Endodermal cell (in vitro differentiated cells): ENCODE measurements around the gene TRMO. TPM values are rescaled to one million over a fixed set of nuclear protein-coding genes. Genes with fewer than 3 reads are reported as not detected.

ENCODE experiments used
- DNase-seq: peaks from one replicate; pipeline ENCODE4 v3.0.0-alpha.2; 2017
- H3K27ac ChIP-seq: 2 replicates; pipeline ENCODE4 v1.5.1; 2013; ENCODE audit warnings: mild to moderate bottlenecking, low read depth, low read length, moderate library complexity
- H3K27me3 ChIP-seq: 2 replicates; pipeline ENCODE4 v1.6.1; 2013; ENCODE audit warnings: mild to moderate bottlenecking, low read length, moderate library complexity; ENCODE audit not compliant: insufficient read depth, control insufficient read depth, poor library complexity, severe bottlenecking
- H3K36me3 ChIP-seq: 2 replicates; pipeline ENCODE4 v1.7.0; 2013; ENCODE audit warnings: mild to moderate bottlenecking, low read length, moderate library complexity; ENCODE audit not compliant: control insufficient read depth, insufficient read depth
- H3K4me1 ChIP-seq: one replicate; pipeline ENCODE4 v1.7.0; 2013; ENCODE audit warnings: low read length; ENCODE audit not compliant: control insufficient read depth, insufficient read depth
- H3K4me3 ChIP-seq: 2 replicates; pipeline ENCODE4 v1.5.1; 2013; ENCODE audit warnings: mild to moderate bottlenecking, low read length, moderate library complexity
- H3K9ac ChIP-seq: 2 replicates; pipeline ENCODE4 v1.6.1; 2013; ENCODE audit warnings: mild to moderate bottlenecking, low read length, moderate library complexity; ENCODE audit not compliant: poor library complexity, severe bottlenecking; ENCODE audit errors: extremely low read depth
- H3K9me3 ChIP-seq: 2 replicates; pipeline ENCODE4 v1.6.1; 2013; ENCODE audit warnings: mild to moderate bottlenecking, low read length, moderate library complexity; ENCODE audit not compliant: control insufficient read depth
- H3K27ac Mint-ChIP-seq: 2 replicates; pipeline ENCODE4 v1.8.0; 2020; ENCODE audit warnings: mixed read lengths
- H3K27me3 Mint-ChIP-seq: 2 replicates; pipeline ENCODE4 v1.8.0; 2021; ENCODE audit warnings: mild to moderate bottlenecking, mixed read lengths; ENCODE audit not compliant: insufficient read depth
- H3K36me3 Mint-ChIP-seq: 2 replicates; pipeline ENCODE4 v1.8.0; 2020; ENCODE audit warnings: low read depth, mixed read lengths
- H3K4me1 Mint-ChIP-seq: 2 replicates; pipeline ENCODE4 v1.8.0; 2020; ENCODE audit warnings: mixed read lengths
- H3K4me3 Mint-ChIP-seq: 2 replicates; pipeline ENCODE4 v1.8.0; 2020; ENCODE audit warnings: mild to moderate bottlenecking, moderate library complexity, mixed read lengths
- H3K9me3 Mint-ChIP-seq: 2 replicates; pipeline ENCODE4 v1.8.0; 2020; ENCODE audit warnings: mild to moderate bottlenecking, mixed read lengths
- CTCF ChIP-seq: fragments of 200-600 bp; sonication (generic); conservative IDR thresholded peaks from 2 replicates; pipeline ENCODE4 v1.5.0; 2021; ENCODE audit warnings: antibody characterized with exemption, mild to moderate bottlenecking
- WGBS, 2 experiments: methylation state at CpG; one replicate each; pipeline versions ENCODE4 v1.1.5 to v1.1.7; 2013; ENCODE audit warnings: missing lambda C conversion rate in 2 of 2, mixed read lengths in 1 of 2; ENCODE audit not compliant: insufficient coverage in 1 of 2, insufficient read length in 1 of 2; 5-methylcytosine and 5-hydroxymethylcytosine counted together
- total RNA-seq, 2 donors: library from RNA; stranded (reverse); fragmentation: NEBNext Ultra II Directional in 1 of 2; extraction: Animal tissue kit (Norgen Biotek cat#: 25700) in 1 of 2; gene quantifications; 2 replicates in 1 of 2; 3 replicates in 1 of 2; pipeline ENCODE4 v1.2.1, GENCODE V29; 2021

The TRMO gene
- total RNA-seq, 2 donors from 2014 or later, result 4.9 to 7.2 TPM

GRCh38 chr9:97900738-97901565, 21.3 kb downstream of the TRMO start:
- Histone ChIP-seq H3K27ac (no peak overlapping the region), H3K4me3 (no peak overlapping the region), H3K9me3 (no peaks in the 10 kb centered on the region), H3K9ac (no peak overlapping the region), H3K4me1 (no peaks in the 10 kb centered on the region), H3K27me3 (no peaks in the 10 kb centered on the region), H3K36me3 (no peaks in the 10 kb centered on the region)
- no peak overlapping the region for H3K27ac Mint-ChIP-seq
- TF ChIP-seq CTCF, result peak; percentile 86
- H3K4me3 Mint-ChIP-seq, result no peak overlapping the region
- peak; percentile 49 for DNase-seq
- H3K4me1 Mint-ChIP-seq, result no peaks in the 10 kb centered on the region
- 61 to 66% methylated on average over 3 to 5 of the region's 5 CpGs for WGBS, 2 experiments
- H3K9me3 Mint-ChIP-seq, result no peaks in the 10 kb centered on the region
- peaks cover 10% of the 10 kb centered on the region for H3K36me3 Mint-ChIP-seq
- H3K27me3 Mint-ChIP-seq, result no peaks in the 10 kb centered on the region

DNA sequence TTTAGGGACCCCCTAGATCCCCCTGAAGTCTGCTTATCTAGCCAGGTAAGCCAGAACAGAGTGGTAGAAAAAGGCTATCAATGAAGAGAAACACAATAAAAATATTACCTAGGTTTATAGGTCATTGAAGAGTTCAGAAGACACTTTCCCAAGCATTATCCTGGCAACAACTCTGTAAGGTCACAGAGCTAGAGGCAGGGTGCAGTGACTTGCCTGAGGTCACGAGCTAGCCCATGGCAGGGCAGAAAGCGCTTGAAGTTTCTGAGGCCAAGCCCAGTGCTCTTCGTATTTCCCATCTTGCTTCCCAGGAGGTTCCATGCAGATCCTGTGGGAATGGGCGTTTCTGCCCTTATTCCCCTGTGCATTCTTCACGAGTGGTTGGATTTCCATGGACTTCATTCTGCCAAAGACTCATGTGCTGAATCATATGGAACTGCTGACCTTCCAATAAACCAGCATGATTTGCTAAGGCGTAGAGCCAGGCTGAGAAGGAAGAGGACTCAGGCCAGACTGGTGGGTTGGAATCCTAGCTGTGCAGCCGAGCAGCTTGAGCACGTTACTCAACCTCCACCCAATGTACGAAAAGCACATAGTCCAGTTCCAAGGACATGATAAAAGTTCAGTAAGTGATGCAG, 22.1 kb downstream of the TRMO start:
- H3K4me1 Mint-ChIP-seq, result no peaks in the 10 kb centered on the region
- H3K4me1 ChIP-seq, result no peaks in the 10 kb centered on the region
- H3K4me3 ChIP-seq, result no peak overlapping the region
- H3K9me3 ChIP-seq, result no peaks in the 10 kb centered on the region
- WGBS, 2 experiments, result 89 to 91% methylated on average over 7 to 9 of the region's 9 CpGs
- H3K4me3 Mint-ChIP-seq, result no peak overlapping the region
- H3K36me3 Mint-ChIP-seq, result peaks cover 10% of the 10 kb centered on the region
- H3K36me3 ChIP-seq, result no peaks in the 10 kb centered on the region
- no peak overlapping the region for H3K9ac ChIP-seq
- no peaks in the 10 kb centered on the region for H3K27me3 ChIP-seq
- TF ChIP-seq CTCF, result no peak
- peaks cover 6% of the 10 kb centered on the region for H3K27me3 Mint-ChIP-seq
- H3K27ac ChIP-seq, result no peak overlapping the region
- no peak for DNase-seq
- no peaks in the 10 kb centered on the region for H3K9me3 Mint-ChIP-seq
- no peak overlapping the region for H3K27ac Mint-ChIP-seq

DNA sequence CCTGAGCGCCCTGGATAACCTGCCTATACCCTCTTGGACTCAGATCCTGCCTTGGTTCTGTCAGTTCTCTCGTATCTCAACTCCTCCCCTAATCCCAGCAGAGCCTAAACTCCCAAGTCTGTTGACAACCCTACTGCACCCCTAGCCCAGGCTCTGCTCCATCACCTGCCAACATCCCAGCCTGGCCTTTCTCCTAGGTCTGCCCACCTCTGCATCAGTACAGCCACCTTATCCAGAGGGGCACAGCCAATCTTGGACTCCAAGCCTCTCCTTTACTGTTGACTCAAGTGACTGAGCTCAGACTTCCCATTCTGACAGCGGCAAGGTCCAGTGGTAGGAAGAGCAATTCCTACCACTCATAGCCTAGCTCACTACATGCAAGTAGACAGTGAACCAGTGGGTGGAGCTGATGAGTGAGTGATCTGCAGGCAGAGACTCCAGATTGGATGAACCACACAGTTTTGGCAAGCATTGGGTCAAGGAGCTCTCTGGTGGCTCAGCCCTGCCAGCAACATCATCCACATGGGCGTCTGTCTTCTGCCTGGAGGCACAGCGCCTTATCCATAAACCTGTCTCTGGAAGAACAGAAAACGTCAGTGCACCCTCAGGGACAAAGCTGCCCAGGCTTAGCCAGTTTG, 26.5 kb downstream of the TRMO start:
- 68 to 74% methylated on average over 4 to 6 of the region's 6 CpGs for WGBS, 2 experiments
- H3K27ac Mint-ChIP-seq, result no peak overlapping the region
- no peak overlapping the region for H3K4me3 Mint-ChIP-seq
- TF ChIP-seq CTCF, result peak; percentile 65
- peaks cover 6% of the 10 kb centered on the region for H3K9me3 Mint-ChIP-seq
- peaks cover 15% of the 10 kb centered on the region for H3K27me3 ChIP-seq
- H3K27me3 Mint-ChIP-seq, result peaks cover 44% of the 10 kb centered on the region
- H3K36me3 Mint-ChIP-seq, result no peaks in the 10 kb centered on the region
- DNase-seq, result peak; percentile 87
- no peak overlapping the region for H3K27ac ChIP-seq
- H3K4me3 ChIP-seq, result no peak overlapping the region
- no peak overlapping the region for H3K9ac ChIP-seq
- H3K4me1 ChIP-seq, result no peaks in the 10 kb centered on the region
- H3K4me1 Mint-ChIP-seq, result no peaks in the 10 kb centered on the region
- H3K36me3 ChIP-seq, result no peaks in the 10 kb centered on the region
- peaks cover 4% of the 10 kb centered on the region for H3K9me3 ChIP-seq
